ENCODE data around the gene MISP. TPM values are rescaled to one million over a fixed set of nuclear protein-coding genes. Genes with fewer than 3 reads are reported as not detected.
"Not testable (repeated sequence)": the region's sequence is repeated elsewhere in the genome, so short reads cannot be mapped to it uniquely, and the experiment has no call there.

The MISP gene
- total and polyA plus RNA-seq, 2 of the 4 experiments (the other 2 are of a cell fraction) = not detected

GRCh38 chr19:729564-729963 lies 21.3 kb upstream of the MISP start:
- H2BK20ac ChIP-seq (ENCODE audit: low read depth, low read length); H3K56ac ChIP-seq (ENCODE audit: extremely low read depth, insufficient read depth, low read length); H3K9me1 ChIP-seq (ENCODE audit: insufficient read depth, low read length); DNase-seq; H4K91ac ChIP-seq (ENCODE audit: insufficient read depth, low read depth, low read length); H3K4me1 ChIP-seq (ENCODE audit: control insufficient read depth, insufficient read depth, low read length); H3K4me2 ChIP-seq (ENCODE audit: low read depth, low read length); ATAC-seq (ENCODE audit: low read depth); CTCF ChIA-PET; H3K18ac ChIP-seq (ENCODE audit: low read depth, low read length); H3K27ac ChIP-seq (ENCODE audit: insufficient read depth, low read length); H3K9me3 ChIP-seq (ENCODE audit: control insufficient read depth, insufficient read depth, low read length); H2BK5ac ChIP-seq (ENCODE audit: low read depth, low read length, poor library complexity, severe bottlenecking); H2BK120ac ChIP-seq (ENCODE audit: low read depth, low read length); H4K8ac ChIP-seq (ENCODE audit: low read depth in 2 of 2, low read length in 2 of 2); H2AFZ ChIP-seq (replicated peaks; ENCODE audit: low read length, poor library complexity); H2BK15ac ChIP-seq (ENCODE audit: low read depth, low read length); H3K14ac ChIP-seq (replicated peaks; ENCODE audit: low read depth, low read length); BruUV-seq (replicated peaks); H4K20me1 ChIP-seq (ENCODE audit: insufficient read depth, low read length); H4K5ac ChIP-seq (ENCODE audit: low read depth, low read length); POLR2A ChIA-PET (ENCODE audit: unreplicated experiment); H3K23ac ChIP-seq (ENCODE audit: low read depth, low read length); H3K4me3 ChIP-seq (ENCODE audit: insufficient read depth, low read depth, low read length); H3K79me1 ChIP-seq (ENCODE audit: low read depth in 1 of 2, low read length in 2 of 2); H3K27me3 ChIP-seq (ENCODE audit: control insufficient read depth, insufficient read depth, low read length); H2AK9ac ChIP-seq (replicated peaks; ENCODE audit: low read depth, low read length, poor library complexity); dilution Hi-C loops (cut with HindIII; ENCODE audit: low sequenced_read_pairs, unreplicated experiment); H3K4ac ChIP-seq (ENCODE audit: low read depth, low read length); H2AK5ac ChIP-seq (ENCODE audit: low read depth, low read length); in situ Hi-C loops (cut with MboI; ENCODE audit: low sequenced_read_pairs); H3K9ac ChIP-seq (ENCODE audit: low read depth, low read length); intact Hi-C loops (cut with micrococcal nuclease): not testable (repeated sequence)
- peaks cover 16% of the 10 kb centered on the region for H3K36me3 ChIP-seq (ENCODE audit: control insufficient read depth, insufficient read depth, low read length)
- WGBS, 2 experiments (ENCODE audit: extremely low coverage in 2 of 2, insufficient read length in 1 of 2) = 96% methylated on average over 9 of the region's 15 CpGs; no CpG with 5 or more reads in 1 of the 2 experiments
